Fibroblast of the conjunctiva (primary cell): ENCODE measurements around the gene RAB8A.
"Not testable (repeated sequence)": the region's sequence is repeated elsewhere in the genome, so short reads cannot be mapped to it uniquely, and the experiment has no call there.

Source experiments
- DNase-seq: peaks from one replicate; pipeline ENCODE4 v3.0.0-alpha.2; 2010; ENCODE audit warnings: low read depth

The RAB8A gene

DNA sequence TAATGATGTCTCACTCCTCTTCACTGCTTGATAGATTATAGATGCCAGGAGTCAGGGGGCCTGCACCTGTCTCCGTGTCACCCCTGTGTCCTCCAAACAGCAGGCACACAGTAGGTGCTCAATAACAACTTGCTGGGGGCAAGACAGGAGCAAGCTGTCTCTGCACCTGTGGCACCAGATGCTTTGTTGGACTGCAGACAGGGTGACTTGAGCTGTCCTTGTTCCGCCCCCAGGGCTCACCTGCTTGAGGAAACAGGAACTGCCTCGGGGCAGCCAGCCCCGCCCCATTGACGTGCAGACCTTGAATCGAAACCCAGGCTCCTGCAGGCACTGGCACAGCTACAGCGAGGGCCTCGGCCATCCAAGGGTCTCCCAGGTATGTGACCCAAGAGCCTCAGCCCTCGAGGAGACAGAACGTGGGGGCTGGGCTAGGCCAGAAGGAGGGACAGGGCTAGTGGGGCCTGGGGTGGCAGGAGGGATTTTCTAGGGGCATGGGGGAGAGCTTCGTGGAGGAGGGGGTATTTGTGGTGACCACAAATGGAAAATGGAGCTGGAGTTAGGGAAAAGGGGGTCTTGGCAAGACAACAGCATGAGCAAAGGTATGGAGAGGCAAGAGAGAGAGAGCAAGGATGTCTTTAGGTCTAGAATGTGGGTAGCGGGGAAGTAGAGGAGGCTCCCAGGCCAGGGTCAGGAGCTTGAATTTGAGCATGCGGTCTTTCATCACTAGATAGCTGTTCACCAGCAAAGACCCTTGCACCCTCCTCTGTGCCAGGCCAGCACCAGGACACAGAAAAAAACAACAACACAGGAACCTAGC lies 31.9 kb downstream of the RAB8A start, which contains the start of gene HSH2D:
Gene HSH2D (plus strand): TSS at position 287 of the 817 bp plus-strand sequence. CDS start 5,066 bp downstream, outside the sequence.
- DNase-seq = no peak

DNA sequence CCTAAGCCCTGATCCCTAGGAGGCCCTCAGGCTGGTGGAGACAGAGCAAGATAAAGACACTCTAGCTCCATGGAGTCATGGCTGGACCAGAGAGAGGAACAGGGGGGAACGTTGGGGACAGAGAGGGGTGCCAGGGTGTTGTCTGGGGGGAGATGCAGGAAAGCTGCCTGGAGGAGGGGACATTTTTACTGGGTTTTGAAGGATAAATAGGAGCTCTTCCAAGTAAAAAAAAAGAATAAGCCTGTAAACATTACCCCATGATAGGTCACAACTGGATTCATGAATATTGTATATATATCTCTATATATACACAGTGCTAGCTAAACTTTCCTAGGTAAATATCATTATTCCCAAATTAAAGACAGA lies 32.5 kb downstream of the RAB8A start:
- DNase-seq = no peak

DNA sequence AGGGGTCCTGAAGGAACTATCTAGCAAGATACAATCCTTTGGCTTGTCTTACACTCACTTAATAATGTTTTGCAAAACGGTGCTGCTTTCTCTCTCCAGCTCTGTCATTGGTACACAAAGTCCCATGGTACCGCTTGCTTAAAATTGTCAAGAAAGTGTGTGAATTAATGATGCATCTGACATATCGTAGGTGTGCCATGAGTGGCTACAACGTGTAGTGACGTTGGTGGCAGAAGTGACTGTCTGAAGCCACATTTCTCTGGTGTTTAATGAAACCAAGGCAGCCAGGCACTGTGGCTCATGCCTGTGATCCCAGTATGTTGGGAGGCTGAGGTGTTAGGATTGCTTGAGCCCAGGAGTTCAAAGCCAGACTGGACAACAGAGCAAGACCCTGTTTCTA lies 34.4 kb downstream of the RAB8A start:
- DNase-seq = no peak

DNA sequence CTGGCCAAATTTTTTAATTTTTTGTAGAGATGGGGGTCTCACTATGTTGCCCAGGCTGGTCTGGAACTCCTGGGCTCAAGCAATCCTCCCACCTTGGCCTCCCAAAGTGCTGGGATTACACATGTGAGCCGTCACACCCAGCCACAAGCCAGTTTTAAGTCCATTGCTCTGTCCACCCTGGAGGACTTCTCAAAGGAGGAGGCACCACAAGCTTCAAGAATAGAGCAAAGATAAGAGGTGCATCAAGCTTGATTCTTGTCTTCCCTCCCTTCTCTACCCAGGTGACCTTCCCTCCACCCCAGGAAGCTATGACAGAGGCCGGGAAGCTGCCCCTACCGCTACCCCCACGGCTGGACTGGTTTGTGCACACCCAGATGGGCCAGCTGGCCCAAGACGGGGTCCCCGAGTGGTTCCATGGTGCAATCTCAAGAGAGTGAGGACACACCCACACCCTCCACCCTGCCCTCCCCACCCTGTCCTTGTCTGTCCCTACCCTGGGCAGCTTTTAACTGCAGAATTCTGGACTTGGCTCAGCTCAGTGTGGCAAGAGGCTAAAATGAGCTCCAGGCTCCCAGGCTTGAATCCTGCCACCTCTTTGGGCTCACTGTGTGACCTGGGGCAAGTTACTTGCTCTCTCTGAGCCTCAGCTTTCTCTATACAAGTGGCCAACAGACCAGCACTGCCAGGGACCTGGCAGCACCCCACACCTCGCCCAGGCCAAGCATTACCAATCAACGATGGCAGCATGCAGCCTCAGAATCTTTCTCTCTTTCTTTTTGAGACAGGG lies 36.9 kb downstream of the RAB8A start:
- DNase-seq = no peak

DNA sequence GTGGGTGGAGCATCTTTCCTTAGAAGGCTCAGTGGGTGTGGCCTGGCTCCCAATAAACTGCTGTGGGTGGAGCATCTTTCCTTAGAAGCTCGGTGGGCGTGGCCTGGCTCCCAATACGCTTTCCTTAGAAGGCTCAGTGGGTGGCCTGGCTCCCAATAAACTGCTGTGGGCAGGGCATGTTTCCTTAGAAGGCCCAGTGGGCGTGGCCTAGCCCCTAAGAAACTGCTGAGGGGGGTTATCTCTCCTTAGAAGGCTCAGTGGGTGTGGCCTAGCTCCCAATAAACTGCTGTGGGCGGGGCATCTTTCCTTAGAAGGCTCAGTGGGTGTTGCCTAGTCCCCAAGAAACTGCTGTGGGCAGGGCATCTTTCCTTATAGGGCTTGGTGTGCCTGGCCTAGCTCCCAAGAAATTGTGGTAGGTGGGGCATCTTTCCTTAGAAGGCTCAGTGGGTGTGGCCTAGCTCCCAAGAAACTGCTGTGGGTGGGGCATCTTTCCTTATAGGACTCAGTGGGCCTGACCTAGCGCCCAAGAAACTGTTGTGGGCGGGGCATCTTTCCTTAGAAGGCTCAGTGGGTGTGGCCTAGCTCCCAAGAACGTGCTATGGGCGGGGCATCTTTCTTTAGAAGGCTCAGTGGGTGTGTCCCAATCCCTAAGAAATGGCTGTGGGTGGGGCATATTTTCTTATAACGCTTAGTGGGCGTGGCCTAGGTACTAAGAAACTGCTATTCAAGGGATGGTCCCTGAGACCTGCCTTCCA lies 42.1 kb downstream of the RAB8A start:
- DNase-seq = no peak

DNA sequence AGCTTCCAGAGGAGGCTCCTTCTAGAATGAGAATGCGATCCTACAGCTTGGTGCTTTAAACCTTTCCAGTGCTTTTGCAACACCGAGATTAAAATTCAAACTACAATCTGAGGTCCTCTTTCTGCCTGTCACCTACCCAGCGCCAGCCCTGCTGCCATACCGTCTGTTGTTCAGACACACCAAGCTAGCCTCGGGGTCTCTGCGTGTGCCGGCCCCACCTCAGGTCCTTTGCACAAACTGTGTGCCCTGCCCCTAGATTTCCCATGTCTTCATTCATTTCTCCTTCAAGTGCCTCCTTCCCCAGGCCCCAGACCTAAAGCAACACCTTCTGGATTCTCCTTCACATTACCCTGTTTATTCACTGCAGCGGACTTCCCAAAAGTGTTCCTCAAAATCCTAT lies 42.9 kb downstream of the RAB8A start:
- no peak for DNase-seq

DNA sequence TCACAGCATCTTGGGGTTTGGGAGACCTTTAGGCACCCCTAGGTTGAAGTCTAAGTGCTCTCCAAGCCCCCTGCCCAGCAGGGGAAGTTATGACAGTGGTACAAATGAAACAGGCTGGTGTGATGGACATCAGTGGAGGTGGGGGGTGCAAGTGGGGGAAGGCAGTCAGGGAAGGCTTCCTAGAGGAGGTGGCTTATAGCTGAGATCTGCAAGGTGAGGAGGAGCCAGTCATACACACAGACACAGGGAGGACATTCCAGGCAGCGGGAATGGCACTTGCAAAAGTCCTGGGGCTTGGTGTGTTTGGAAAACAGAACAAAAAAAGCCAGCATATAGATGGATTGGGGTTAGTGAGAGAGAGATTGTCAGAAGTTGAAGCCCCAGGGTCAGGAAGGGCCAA lies 43.4 kb downstream of the RAB8A start:
- DNase-seq = no peak

DNA sequence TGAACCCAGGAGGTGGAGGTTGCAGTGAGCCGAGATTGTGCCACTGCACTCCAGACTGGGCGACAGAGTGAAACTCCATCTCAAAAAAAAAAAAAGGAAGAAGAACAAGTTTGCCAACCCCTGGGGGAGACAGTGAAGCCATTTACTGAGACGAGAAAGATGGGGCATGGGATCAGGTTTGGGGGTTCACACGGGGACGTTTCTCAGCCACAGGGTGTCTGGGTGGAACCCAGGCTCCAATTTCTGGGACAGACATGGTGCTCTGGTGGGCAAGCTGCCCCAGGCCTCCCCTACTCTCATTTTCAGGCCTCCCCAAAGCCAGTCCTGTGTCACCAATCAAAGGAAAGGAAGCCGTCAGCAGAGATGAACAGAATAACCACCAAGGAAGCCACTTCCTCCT lies 45.2 kb downstream of the RAB8A start:
- DNase-seq = no peak

DNA sequence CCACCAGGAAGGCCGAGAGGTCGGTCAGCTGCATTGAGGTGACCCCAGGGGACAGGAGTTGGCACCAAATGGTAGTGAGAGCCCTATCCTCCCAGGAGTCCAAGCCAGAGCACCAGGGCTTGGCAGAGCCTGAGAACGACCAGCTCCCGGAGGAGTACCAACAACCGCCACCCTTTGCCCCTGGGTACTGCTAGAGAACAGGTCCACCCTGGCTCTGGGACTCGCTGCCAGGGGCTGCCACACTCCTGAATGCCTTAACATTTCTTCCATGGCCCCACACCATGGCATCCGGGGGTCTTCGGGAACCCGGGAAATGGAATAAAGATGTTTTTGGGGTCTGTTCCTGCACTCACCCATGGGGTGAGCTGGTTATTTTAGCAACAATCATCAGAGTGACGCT lies 45.9 kb downstream of the RAB8A start:
- no peak for DNase-seq

DNA sequence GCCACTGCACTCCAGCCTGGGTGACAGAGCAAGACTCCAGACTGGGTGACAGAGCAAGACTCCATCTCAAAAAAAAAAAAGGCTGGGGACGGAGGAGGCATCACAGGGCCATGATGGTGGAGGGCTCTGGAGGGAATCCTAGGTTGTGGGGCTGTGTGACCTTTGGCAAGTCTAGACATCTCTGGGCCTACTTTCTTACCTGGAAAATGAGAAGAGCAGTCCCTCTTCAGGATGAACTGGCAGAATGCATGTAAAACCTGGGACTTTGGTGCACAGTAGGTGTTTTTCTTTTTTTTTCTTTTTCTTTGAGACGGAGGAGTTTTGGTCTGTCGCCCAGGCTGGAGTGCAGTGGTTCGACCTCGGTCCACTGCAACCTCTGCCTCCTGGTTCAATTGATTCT lies 48.0 kb downstream of the RAB8A start:
- no peak for DNase-seq

DNA sequence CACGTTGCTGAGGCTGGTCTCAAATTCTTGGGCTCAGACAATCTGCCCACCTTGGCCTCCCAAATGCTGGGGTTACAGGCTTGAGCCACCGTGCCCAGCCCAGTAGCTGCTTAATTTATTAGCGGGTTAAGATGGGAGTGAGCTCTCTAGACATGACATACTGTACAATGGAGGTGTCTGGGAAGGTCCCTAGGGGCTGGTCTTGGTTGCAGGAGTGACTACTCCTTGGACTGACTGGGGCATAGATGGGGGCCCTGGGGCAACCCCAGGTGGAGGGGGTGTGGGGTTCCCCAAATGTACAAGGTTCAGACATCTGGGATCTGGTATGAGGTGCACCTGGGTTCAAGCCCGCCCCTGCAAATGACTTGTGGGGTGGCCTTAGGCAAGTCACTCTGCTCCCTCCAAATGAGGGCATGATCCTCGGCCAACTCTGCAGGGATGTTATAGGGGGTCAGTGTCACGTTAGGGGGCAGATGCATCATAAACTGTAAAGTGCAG lies 48.8 kb downstream of the RAB8A start:
- DNase-seq = no peak

DNA sequence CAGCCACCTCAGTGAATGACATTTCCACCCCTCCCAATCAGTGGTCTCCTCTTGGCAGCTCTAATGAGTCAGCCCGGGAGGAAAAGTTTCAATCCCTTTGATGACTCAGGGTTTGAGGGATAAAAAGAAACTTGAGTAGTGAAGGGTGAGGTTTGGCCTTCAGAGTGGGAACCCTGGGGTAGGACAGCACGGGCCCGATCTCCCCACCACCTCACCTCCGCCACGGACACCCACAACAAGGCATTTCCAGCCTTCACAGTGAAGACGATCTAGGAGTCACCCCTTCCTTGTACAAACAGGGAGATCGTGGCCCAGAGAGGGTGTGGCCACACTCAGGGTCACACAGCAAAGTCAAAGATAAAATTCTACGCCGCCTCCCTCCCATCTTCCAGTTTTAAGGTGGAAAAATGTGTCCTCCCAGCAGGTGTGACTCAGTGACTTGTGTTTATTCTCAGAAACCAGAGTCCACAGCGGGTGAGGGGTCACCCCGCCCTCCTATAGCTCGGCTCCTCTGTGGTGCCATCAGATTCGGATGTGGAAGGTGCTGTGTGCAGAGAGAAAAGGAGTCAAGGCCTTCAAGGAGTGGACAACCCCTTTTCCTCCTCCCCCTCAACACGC lies 49.4 kb downstream of the RAB8A start:
- peak; percentile 22 for DNase-seq

DNA sequence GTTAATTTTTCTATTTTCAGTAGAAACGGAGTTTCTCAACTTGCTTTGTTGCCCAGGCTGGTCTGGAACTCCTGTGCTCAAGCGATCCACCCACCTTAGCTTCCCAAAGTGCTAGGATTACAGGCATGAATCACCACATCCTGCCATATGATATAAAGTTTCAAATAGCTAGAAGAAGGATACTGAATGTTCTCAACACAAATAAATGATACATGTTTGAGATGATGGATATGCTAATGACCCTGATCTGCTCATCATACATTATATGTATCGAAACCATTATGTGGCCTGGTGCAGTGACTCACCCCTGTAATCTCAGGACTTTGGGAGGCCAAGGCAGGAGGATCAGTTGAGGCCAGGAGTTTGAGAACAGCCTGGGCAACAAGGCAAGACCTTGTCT lies 50.2 kb downstream of the RAB8A start:
- DNase-seq = peak; percentile 57

DNA sequence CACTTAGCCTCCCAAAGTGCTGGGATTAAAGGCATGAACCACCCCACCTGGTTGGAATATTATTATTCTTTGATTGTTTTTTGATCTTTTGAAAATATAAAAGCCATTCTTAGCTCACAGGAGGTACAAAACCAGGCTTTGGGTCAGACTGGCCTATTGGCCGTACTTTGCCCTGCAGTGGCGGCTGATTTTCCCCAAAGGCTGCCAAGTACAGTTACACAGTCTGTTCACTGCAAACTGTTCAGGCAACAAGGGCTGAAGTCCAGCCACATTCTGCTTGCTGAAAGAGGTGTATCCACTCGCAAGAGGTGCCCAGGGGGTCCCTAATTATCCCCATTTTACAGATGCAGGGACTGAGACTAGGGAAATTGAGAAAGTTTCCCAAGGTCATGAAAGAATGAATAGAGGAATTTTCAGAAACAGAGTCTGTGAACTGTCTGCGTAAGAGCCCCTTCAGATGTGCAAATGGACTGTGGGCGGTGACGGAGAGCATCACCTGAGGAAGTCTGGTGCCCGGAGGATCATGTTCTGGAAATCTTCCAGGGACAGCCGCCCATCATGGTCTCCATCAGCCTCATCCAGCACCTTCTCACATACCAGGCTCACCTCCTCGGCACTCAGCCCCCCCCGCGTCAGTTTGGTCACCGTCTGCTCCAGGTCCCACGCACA lies 52.7 kb downstream of the RAB8A start:
- DNase-seq = no peak

DNA sequence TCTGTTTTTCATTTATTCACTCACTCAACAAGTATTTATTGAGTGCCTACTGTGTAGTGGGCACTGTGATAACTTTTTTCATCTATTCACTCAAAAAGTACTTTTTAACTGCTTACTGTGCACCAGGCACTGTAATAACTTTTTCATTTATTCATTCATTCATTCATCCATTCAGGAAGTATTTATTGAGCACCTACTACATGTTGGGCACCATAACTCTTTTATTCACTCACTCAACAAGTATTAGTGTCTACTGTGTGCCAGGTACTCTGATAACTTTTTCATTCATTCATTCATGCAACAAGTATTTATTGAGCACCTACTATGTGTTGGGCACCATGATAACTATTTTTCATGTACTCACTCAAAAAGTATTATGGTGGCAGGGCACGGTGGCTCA lies 54.7 kb downstream of the RAB8A start:
- DNase-seq = no peak

DNA sequence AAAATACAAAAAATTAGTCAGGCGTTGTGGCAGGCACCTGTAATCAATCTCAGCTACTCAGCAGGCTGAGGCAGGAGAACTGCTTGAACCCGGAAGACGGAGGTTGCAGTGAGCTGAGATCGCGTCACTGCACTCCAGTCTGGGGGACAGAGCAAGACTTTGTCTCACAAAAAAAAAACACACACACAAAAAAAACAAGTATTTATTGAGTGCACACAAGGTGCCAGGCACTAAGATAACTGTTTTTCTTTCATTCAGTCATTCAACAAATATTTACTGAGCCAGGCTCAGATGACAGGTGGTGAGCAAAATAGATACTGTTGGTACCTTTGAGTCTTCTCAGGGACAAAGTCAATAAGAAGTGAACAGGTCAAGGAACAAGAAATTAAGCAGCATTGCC lies 55.4 kb downstream of the RAB8A start:
- DNase-seq = no peak

DNA sequence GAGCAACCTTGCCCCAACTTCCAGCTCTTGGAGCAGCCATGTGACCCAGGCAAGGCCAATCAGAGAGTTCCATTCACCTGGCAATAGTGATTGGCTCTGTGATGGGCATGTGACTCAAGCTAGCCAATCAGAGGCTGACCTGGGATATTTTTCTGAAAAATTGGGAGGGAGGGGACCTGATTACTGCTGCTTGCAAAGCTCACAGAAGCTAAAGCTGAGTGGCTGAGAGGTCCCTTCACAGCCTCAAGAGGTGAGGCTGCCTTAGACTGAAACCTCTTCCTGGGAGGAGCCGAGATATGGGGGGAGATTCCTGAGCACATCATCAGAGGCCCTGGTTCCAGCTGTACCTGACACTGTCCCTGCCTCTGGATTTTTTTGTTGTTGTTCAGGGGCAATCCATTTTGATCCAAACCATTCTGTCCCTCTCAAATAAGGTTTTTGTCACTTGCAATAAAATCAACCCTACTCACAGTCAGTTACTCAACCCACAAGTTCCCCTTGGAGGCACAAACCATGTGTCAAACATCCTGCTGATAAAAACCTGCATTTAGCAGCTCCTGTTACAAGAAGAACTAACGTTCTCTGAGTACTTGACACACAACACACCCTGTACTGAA lies 56.9 kb downstream of the RAB8A start:
- DNase-seq = no peak

DNA sequence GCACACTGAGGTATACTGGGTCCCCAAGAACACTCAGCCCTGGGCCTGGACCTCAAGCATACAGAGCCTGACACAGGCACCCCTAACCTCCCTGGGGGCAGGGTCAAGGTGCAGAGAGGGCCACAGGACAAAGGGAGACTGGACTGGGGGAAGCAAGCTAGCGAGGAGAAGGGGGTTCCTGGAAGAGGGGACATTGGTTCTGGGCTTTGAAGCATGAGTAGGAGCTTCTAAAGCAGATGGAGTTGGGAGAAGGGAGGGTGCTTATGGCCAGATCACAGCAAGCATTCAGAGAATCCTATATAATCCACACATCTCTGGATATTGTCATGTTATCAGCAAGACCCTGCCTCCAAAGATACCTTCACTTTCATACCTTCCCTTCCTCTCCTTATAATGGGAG lies 58.4 kb downstream of the RAB8A start:
- DNase-seq = no peak

DNA sequence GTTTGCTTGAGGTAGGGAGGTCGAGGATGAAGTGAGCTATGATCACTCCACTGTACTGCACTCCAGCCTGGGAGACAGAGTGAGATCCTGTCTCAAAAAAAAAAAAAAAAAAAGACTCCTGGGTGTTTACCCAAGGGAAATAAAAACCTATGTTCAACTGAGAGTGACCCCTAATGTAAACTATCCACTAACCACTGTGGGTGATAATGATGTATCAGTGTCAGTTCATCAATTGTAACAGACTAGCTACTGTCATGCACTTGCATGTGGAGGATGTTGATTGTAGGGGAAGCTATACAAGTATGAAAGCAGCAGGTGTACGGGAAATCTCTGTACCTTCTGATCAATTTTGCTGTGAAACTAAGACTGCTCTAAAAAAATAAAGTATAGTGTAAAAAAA lies 64.3 kb downstream of the RAB8A start:
- DNase-seq = no peak

DNA sequence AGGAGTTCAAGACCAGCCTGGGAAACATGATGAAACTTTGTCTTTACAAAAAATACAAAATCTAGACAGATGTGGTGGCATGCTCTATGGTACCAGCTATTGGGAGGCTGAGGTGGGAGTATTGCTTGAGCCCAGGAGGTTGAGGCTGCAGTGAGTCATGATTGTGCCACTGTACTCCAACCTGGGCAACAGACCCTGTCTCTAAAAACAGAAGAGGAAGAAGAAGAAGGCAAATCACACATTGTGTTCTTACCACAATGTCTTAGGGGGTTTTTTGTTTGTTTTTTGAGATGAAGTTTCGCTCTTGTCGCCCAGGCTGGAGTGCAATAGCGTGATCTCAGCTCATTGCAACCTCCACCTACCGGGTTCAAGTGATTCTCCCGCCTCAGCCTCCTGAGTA lies 67.2 kb downstream of the RAB8A start:
- DNase-seq = not testable (repeated sequence)

DNA sequence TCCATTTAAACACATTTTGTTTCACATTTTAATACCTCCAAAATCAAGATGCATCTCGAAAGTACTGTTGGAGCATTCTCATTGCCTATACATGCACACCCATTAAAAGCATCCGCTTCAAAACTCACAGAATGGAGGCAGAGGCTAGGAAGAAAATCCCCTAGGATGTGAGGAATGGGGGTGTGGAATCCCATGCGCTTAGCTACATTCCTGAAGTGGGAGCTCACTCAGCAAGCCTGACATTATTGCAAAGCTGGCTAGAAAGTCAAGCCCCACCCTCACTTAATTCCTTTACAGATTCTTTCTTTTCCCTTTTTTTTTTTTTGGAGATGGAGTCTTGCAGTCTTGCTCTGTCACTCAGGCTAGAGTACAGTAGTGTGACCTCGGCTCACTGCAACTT lies 68.9 kb downstream of the RAB8A start:
- peak; percentile 69 for DNase-seq
